HEK293T (cell line): ENCODE data around the gene PPIL6.

ENCODE experiments used
- ARNT ChIP-seq: fragments of 450-650 bp; IDR thresholded peaks from 2 replicates; pipeline ENCODE4 v1.6.1; 2017; ENCODE audit warnings: mild to moderate bottlenecking
- BHLHE40 ChIP-seq: fragments of 450-650 bp; IDR thresholded peaks from 2 replicates; pipeline ENCODE4 v1.6.1; 2016; ENCODE audit warnings: mild to moderate bottlenecking, moderate library complexity, borderline replicate concordance
- ELF4 ChIP-seq: fragments of 450-650 bp; IDR thresholded peaks from 2 replicates; pipeline ENCODE4 v1.6.1; 2017; ENCODE audit warnings: antibody characterized with exemption
- FOXK2 ChIP-seq: fragments of 450-650 bp; IDR thresholded peaks from 2 replicates; pipeline ENCODE4 v1.6.1; 2016; ENCODE audit warnings: mild to moderate bottlenecking
- HDGF ChIP-seq: fragments of 450-650 bp; IDR thresholded peaks from 2 replicates; pipeline ENCODE4 v1.6.1; 2017; ENCODE audit warnings: antibody characterized with exemption, borderline replicate concordance
- NFRKB ChIP-seq: fragments of 450-650 bp; IDR thresholded peaks from 2 replicates; pipeline ENCODE4 v1.6.1; 2016; ENCODE audit warnings: mild to moderate bottlenecking, moderate library complexity
- SUZ12 ChIP-seq: fragments of 450-650 bp; IDR thresholded peaks from 2 replicates; pipeline ENCODE4 v1.6.1; 2016; ENCODE audit warnings: mild to moderate bottlenecking
- TARDBP ChIP-seq: fragments of 450-650 bp; IDR thresholded peaks from 2 replicates; pipeline ENCODE4 v1.6.1; 2016
- ZNF384 ChIP-seq: fragments of 450-650 bp; IDR thresholded peaks from 2 replicates; pipeline ENCODE4 v1.6.1; 2016
- TF ChIP-seq, protein P1 (sequence below): fragments of 450-650 bp; IDR thresholded peaks from 2 replicates; pipeline ENCODE4 v1.6.1; 2016

DNA sequence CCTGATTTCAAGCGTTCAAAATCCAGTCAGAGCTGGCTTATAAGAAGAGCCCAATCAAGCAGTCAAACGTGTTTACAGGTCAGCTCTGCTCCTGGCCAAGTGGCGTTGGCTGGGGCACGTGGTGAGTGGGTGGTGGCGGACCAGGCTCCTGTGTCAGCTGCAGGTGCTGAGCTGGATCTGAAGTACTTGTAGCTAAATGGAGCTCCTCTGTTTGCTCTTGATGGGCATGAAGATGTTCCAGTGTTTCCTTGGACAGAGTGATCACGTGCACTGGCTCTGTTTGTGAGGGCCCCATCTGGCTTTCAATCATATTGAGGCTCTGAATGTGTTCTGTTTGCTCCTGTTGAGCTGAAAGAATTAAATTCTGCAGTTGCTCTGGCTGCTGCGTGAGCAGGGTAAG is 25.3 kb upstream of the PPIL6 start:
- TF ChIP-seq HDGF = no peak
- no peak for TF ChIP-seq SUZ12
- no peak for TF ChIP-seq NFRKB
- no peak for TF ChIP-seq BHLHE40
- no peak for TF ChIP-seq ARNT
- TF ChIP-seq, protein P1, sequence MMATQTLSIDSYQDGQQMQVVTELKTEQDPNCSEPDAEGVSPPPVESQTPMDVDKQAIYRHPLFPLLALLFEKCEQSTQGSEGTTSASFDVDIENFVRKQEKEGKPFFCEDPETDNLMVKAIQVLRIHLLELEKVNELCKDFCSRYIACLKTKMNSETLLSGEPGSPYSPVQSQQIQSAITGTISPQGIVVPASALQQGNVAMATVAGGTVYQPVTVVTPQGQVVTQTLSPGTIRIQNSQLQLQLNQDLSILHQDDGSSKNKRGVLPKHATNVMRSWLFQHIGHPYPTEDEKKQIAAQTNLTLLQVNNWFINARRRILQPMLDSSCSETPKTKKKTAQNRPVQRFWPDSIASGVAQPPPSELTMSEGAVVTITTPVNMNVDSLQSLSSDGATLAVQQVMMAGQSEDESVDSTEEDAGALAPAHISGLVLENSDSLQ = no peak
- no peak for TF ChIP-seq FOXK2
- no peak for TF ChIP-seq TARDBP
- TF ChIP-seq ZNF384 = no peak
- no peak for TF ChIP-seq ELF4
